Suppressor macrophage treated with lipopolysaccharide for 4 hours (primary cell): ENCODE measurements around the gene SRGN.
"Not testable (repeated sequence)": the region's sequence is repeated elsewhere in the genome, so short reads cannot be mapped to it uniquely, and the experiment has no call there.

Source experiments
- DNase-seq: peaks from one replicate; pipeline ENCODE4 v3.0.0-alpha.2; 2020

SRGN gene

DNA sequence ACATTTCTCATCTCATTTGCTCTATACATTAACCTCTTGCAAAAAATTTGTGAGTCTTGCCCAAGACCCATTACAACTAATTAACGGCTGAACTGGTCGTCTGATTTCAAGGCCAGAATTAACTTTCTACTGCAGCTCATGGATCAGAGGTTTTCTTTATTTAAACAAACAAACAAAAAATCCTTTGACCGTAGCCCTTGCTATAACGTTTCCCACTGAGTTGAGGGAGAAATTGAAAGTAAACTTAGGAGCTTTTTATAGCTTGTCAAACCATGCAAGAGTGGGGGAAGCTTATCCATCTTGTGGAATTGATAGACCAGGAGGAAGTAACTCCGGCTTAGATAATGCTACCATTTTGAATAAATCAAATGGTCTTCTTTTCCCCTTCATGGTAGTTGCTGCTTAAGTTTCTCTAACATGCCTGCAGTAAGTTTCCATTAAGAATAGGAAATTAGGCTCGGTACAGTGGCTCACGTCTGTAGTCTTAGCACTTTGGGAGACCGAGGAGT, 3.3 kb downstream of the SRGN start:
- peak; percentile 66 for DNase-seq

DNA sequence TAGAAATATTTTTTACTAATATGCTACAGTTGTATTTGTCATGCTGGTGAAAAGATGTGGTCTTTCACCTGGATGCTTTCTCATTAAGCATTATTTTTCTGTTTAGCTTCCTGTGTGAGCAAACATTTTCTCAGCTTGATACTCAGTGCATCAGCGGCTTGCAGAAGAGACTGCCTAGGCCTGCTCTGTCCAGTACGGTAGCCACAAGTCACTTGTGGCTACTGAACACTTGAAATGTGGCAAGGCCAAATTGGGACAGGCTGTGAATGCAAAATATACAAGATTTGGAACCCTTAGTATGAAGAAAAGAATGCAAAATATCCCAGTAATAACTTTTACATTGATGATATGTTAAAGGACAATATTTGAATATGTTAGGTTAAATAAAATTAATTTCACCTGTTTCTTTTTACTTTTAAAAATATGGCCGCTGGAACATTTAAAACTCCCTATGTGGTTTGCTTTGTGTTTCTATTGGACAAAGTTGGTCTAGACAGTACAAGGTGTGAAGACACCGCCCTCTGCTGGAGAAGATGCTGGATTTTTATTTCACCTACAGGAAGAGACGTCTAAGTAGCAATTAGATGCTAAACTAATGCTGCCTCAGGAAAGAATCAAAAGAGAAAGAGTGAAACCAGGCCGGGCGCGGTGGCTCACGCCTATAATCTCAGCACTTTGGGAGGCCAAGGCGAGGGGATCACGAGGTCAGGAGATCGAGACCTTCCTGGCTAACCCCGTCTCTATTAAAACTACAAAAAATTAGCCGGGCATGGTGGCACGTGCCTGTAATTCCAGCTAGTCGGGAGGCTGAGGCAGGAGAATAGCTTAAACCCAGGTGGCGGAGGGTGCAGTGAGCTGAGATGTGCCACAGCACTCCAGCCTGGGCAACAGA, 5.3 kb downstream of the SRGN start:
- DNase-seq: peak; percentile 85

GRCh38 chr10:69093933-69094332, 6.0 kb downstream of the SRGN start:
- DNase-seq: no peak

GRCh38 chr10:69096045-69096444, 8.1 kb downstream of the SRGN start:
- peak; percentile 64 for DNase-seq

GRCh38 chr10:69097729-69098128, 9.8 kb downstream of the SRGN start:
- no peak for DNase-seq

DNA sequence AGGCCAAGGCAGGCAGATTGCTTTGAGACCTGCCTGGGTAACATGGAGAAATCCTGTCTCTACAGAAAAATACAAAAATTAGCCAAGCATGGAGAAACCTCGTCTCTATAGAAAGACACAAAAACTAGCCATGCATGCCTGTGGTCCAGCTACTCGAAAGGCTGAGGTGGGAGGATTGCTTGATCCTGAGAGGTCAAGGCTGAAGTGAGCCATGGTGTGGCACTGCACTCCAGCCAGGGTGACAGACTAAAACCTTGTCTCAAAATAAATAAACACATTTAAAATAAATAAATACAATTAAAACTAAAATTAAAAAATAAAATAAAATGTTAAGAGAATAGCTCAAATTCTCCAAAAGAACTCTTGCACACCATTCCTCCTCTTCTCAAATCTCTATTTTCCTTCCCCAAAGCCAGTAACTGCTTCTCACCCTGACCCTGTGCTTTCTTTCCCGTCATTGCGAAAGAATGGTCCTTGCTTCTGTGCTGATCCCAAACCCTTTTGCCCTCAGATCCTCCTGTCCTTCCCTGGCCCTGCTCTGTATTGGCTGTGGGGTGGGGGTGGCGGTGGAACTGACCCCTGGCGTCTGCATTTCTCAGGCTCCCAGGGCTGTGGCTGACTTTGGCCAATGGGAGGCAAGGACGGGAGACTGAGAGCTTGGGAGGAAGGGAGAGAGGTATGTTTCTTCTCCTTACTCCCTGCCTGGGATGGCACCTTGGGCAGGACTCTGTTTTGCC, 12.4 kb downstream of the SRGN start:
- no peak for DNase-seq

- peak; percentile 81 for DNase-seq
Observed at GRCh38 chr10:69101451-69102095, 13.7 kb downstream of the SRGN start.

GRCh38 chr10:69102440-69102839, 14.5 kb downstream of the SRGN start:
- no peak for DNase-seq

DNA sequence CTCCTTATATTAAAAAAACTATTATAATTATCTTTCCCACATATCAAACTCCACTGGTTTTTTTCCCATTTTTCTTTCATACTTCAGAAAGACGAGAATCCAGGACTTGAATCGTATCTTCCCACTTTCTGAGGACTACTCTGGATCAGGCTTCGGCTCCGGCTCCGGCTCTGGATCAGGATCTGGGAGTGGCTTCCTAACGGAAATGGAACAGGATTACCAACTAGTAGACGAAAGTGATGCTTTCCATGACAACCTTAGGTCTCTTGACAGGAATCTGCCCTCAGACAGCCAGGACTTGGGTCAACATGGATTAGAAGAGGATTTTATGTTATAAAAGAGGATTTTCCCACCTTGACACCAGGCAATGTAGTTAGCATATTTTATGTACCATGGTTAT, 15.9 kb downstream of the SRGN start:
- no peak for DNase-seq

GRCh38 chr10:69104994-69105790, 17.3 kb downstream of the SRGN start:
- no peak for DNase-seq

DNA sequence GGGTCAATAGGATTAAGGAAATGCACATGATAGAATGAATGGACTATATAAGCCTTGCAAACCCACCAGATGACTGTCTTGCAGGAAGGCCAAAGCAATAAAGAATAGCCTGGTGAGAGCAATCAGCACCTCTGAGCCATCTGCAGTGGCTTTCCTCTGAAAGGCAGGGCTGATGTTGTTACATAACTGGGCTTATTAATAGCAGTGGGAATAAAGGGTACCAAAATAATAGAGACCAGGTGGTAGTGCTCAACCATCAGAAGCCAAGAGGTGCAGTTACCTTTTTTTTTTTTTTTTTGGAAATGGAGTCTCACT, 19.2 kb downstream of the SRGN start:
- DNase-seq: no peak

- DNase-seq: no peak
Observed at GRCh38 chr10:69107699-69108098, 19.8 kb downstream of the SRGN start.

DNA sequence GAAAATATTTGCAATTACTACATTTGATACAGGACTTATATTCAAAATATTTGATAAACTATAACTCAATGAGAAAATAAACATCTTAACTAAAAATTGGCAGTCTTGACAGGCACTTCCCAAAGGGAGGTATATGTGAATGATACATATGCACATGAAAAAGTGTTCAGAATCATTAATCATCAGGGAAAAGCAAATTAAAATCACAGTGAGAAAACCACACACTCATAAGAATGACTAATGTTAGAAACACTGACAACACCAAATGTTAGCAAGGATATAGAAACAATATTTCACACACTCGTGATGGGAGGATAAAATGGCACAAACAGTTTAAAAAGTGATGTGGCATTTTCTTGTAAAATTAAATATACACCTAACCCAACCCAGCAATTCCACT, 32.0 kb downstream of the SRGN start:
- no peak for DNase-seq

DNA sequence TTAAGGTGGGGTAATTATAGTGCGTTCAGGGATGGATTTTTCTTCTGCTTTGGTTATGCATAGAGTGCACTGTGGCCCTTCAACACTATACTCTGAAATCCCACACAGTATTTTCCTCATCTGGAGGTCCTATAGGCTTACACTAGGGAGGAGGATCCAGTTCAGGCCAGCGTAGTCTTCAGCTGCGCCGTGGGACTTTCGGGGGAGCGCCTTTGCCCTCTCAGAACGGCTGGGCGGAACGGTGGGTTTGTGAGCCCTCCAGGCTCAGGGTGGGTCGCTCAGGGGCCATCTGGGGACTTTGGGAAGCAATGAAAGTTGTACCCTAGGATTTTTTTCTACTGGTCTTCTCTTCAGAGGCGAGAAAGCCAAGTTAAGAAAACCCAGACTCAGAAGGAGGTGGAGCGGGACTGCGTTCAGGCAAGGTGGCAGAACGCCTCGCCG, 35.4 kb downstream of the SRGN start:
- DNase-seq: peak; percentile 59

DNA sequence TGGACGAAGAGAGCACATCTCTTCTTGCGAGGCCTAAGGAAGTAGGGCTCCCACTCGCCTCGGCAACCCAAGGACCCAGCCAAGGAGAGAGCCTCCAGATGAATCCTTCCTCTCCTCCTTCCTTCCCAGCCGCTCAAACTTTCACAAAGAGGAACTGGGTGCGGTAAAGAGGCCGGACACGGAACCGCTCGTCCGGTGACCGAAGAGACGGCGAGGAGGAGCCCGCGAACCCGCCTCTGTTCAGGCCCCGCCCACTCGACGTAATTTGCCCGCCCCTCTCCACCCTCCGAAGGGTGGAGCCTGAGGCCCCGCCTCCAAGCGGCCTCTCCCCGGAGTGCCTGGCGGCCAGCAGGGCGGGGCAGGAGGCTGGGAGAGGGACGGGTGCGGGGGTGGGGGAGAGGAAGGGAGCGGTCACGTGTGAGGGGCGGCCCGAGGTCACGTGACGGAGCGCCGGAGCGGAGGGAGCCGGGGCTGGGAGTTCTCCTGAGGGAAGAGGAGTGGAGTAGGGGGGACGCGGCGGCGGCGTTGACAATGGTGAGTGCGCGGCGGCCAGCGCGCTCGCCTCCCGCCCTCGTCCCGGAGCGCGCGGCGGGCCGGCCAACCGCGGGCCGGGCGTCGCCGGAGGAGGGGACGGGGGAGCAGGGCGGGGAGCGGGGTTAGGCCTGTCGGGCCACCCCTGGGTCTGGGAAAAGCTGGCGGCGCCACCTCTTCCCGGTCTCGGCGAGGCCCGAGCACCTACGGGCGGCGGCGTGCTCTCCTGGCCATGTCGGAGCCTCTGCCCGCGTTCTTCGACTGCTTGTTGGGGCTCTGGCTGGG, 36.1 kb downstream of the SRGN start, which contains the start of gene VPS26A:
TSS of gene VPS26A (plus strand) at position 432 of the 816 bp plus-strand sequence. CDS start at position 532, 100 bp downstream.
- DNase-seq: peak; percentile 100

DNA sequence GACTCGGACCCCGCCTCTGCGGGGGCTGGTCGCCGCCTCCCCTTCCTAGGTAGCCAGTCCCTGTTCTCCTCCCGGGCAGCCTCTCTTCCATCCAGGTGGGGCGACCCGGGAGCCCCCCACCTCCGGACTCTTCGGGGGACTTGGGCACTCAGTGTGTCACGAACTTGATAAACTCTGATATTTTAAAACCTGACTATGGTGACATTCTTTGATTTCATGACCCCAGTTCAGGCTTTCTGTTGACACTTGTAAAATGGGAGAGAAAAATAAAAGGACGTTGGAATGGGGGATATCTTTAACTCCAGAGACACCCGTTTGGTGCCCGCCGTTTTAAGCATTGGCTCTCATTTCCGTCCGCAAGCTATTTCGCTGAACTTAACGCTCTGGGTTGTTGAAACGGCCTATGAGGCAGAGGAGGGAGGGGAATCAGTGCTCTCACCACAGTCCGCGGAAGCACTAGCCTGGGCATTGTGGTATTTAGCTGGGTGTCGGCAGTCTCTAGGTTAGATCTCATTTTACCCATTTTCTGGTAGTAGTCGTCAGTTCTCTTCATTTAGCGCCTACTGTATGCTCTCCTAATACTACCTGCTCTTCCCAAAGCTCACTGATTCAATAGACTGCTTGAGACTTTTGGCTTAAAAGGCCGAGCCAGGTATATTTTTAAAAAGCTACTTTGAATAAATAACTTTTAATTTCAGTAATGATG, 36.8 kb downstream of the SRGN start:
- peak; percentile 80 for DNase-seq

GRCh38 chr10:69125554-69125953, 37.7 kb downstream of the SRGN start:
- no peak for DNase-seq

- peak; percentile 19 for DNase-seq
Observed at GRCh38 chr10:69130251-69130650, 42.3 kb downstream of the SRGN start.

DNA sequence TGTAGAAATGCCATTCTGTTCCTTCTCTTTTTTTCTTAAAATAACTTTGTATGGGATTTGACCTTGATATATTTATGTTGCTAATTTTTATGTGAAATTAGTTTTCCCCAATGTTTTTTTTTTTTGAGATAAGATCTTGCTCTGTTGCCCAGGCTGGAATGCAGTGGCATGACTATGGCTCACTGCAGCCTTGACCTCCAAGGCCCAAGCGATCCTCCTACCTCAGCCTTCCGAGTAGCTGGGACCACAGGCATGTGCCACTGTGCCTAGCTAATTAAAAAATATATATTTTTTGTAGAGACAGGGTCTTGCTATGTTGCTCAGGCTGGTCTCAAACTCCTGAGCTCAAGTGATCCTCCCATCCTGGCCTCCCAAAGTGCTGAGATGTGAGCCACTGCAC, 52.1 kb downstream of the SRGN start:
- no peak for DNase-seq

DNA sequence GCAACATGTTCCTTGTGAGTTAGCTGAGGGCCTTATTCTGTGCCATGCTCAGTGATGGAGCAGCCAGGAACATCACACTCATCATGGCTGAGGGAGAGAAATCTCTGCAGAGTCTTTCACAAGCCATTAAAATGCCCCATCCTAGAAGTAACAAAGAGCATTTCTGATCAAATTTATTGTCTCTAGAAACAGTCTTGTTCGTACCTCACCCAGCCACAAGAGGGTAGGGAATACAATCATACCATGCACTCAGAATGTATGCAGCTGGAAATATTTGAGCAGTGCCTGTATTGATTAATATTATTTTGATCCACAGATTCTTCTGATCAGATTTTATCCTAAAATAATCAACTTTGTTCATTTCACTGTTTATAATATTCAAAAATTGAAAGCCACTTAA, 53.4 kb downstream of the SRGN start:
- no peak for DNase-seq

- DNase-seq: not testable (repeated sequence)
Observed at GRCh38 chr10:69142074-69142473, 54.2 kb downstream of the SRGN start.
